HepG2 (cell line): ENCODE data around the gene ATP11C. TPM values are rescaled to one million over a fixed set of nuclear protein-coding genes. Genes with fewer than 3 reads are reported as not detected.

ENCODE experiments used
- ATAC-seq: fragments of 200-7000 bp; cut with Tn5 transposase; 3 replicates; pipeline ENCODE4 v1.9.1; 2020; ENCODE audit warnings: mild to moderate bottlenecking, moderate library complexity
- BruUV-seq: library from RNA; stranded (reverse); fragments of 400-500 nt; replicated peaks from 2 replicates; lab custom pipeline; 2021; lab: Mats Ljungman, UMichigan
- CTCF ChIA-PET: fragments of 300-600 bp; formaldehyde crosslinking; extraction: SDS; loops from one replicate; lab custom pipeline; 2021; ENCODE audit warnings: low total read pairs, inconsistent platforms, low intra/inter-chr PET ratio; lab: Yijun Ruan, JAX
- POLR2A ChIA-PET: fragments of 350-600 bp; sonication (Branson Sonifier 250); formaldehyde crosslinking; loops from one replicate; lab custom pipeline; 2020; ENCODE audit warnings: antibody characterized with exemption, inconsistent platforms; lab: Yijun Ruan, JAX
- DNase-seq: peaks from one replicate; pipeline ENCODE4 v3.0.0-alpha.2; 2015; ENCODE audit warnings: low spot score
- FAIRE-seq: peaks from 3 replicates; lab custom pipeline; 2011; peaks lifted over from hg19 to GRCh38; lab: Jason Lieb, UNC
- H2AFZ ChIP-seq: one replicate; pipeline ENCODE4 v1.6.1; 2011; ENCODE audit warnings: low read length, inconsistent platforms
- H3K27ac ChIP-seq: fragments of 300-600 bp; 3 replicates; pipeline ENCODE4 v1.8.0; 2011; ENCODE audit warnings: mixed run types, mild to moderate bottlenecking, mixed read lengths, low read length, inconsistent platforms; ENCODE audit not compliant: insufficient read depth; ENCODE audit errors: extremely low read length
- H3K27me3 ChIP-seq, 2 experiments: fragments of 200-600 bp in 1 of 2; 2 replicates in 1 of 2; 3 replicates in 1 of 2; pipeline versions ENCODE4 v1.6.0 to v1.8.0; 2011; ENCODE audit warnings: low read length in 2 of 2, mild to moderate bottlenecking in 2 of 2, moderate library complexity in 2 of 2, inconsistent platforms in 1 of 2; ENCODE audit not compliant: insufficient read depth in 2 of 2, control insufficient read depth in 1 of 2
- H3K36me3 ChIP-seq, 2 experiments: fragments of 200-600 bp in 1 of 2; replicated peaks in 1 of 2; 2 replicates in 1 of 2; 3 replicates in 1 of 2; pipeline versions ENCODE4 v1.5.1 to v1.8.0; 2011; ENCODE audit warnings: low read length in 2 of 2, inconsistent platforms in 1 of 2; ENCODE audit not compliant: insufficient read depth in 2 of 2, control insufficient read depth in 1 of 2
- H3K4me1 ChIP-seq: 2 replicates; pipeline ENCODE4 v1.5.1; 2012; ENCODE audit warnings: low read length, inconsistent platforms; ENCODE audit not compliant: insufficient read depth
- H3K4me2 ChIP-seq: 2 replicates; pipeline ENCODE4 v1.6.0; 2011; ENCODE audit warnings: low read depth, low read length, inconsistent platforms
- H3K4me3 ChIP-seq, 3 experiments: fragments of 200-600 bp in 1 of 3; sonication (generic), shearing (Covaris generic) in 1 of 3; replicated peaks in 1 of 3; 2 replicates each; pipeline ENCODE4 v1.5.1; 2011 to 2016; ENCODE audit warnings: low read length in 3 of 3, inconsistent platforms in 2 of 3, low read depth in 2 of 3, mild to moderate bottlenecking in 2 of 3, control low read depth in 1 of 3, mixed read lengths in 1 of 3; ENCODE audit not compliant: insufficient read depth in 1 of 3
- H3K79me2 ChIP-seq: one replicate; pipeline ENCODE4 v1.6.1; 2011; ENCODE audit warnings: low read length, inconsistent platforms; ENCODE audit not compliant: insufficient read depth
- H3K9ac ChIP-seq: 2 replicates; pipeline ENCODE4 v1.6.0; 2011; ENCODE audit warnings: mild to moderate bottlenecking, low read depth, low read length, inconsistent platforms; ENCODE audit not compliant: insufficient read depth
- H3K9me3 ChIP-seq: 2 replicates; pipeline ENCODE4 v1.5.1; 2012; ENCODE audit warnings: mild to moderate bottlenecking, low read length
- H4K20me1 ChIP-seq: 2 replicates; pipeline ENCODE4 v1.6.0; 2011; ENCODE audit warnings: inconsistent platforms, mild to moderate bottlenecking, low read length, moderate library complexity; ENCODE audit not compliant: insufficient read depth
- BCL6 ChIP-seq: IDR thresholded peaks from 2 replicates; pipeline ENCODE4 v1.6.1; 2016; ENCODE audit warnings: missing genetic modification reagents, missing compliant biosample characterization
- MIER2 ChIP-seq: IDR thresholded peaks from 2 replicates; pipeline ENCODE4 v1.6.1; 2016; ENCODE audit warnings: missing biosample characterization, missing genetic modification reagents
- NKX3-1 ChIP-seq: sonication (generic); formaldehyde crosslinking; IDR thresholded peaks from 2 replicates; pipeline ENCODE4 v1.5.0; 2020; ENCODE audit warnings: missing genetic modification reagents
- SP4 ChIP-seq: sonication (generic); formaldehyde crosslinking; IDR thresholded peaks from 2 replicates; pipeline ENCODE4 v1.8.1; 2023; ENCODE audit warnings: mild to moderate bottlenecking, missing genetic modification reagents
- ZC3H13 ChIP-seq: sonication (generic); formaldehyde crosslinking; IDR thresholded peaks from 2 replicates; pipeline ENCODE4 v1.8.1; 2023; ENCODE audit warnings: mild to moderate bottlenecking, missing genetic modification reagents, moderate library complexity
- ZNF230 ChIP-seq: sonication (generic); formaldehyde crosslinking; IDR thresholded peaks from 2 replicates; pipeline ENCODE4 v1.4.0; 2020; ENCODE audit warnings: mild to moderate bottlenecking, missing genetic modification reagents
- ZNF33A ChIP-seq: sonication (generic); formaldehyde crosslinking; IDR thresholded peaks from 2 replicates; pipeline ENCODE4 v1.5.1; 2020; ENCODE audit warnings: missing genetic modification reagents, mild to moderate bottlenecking, moderate library complexity, borderline replicate concordance
- ZNF543 ChIP-seq: sonication (generic); formaldehyde crosslinking; IDR thresholded peaks from 2 replicates; pipeline ENCODE4 v1.4.0; 2020; ENCODE audit warnings: mild to moderate bottlenecking, missing genetic modification reagents
- WGBS: methylation state at CpG from one replicate; pipeline ENCODE4 v1.1.6; 2017; ENCODE audit warnings: low lambda C conversion rate; 5-methylcytosine and 5-hydroxymethylcytosine counted together
- in situ Hi-C: cut with HindIII; loops from 2 replicates; pipeline ENCODE4 v1.10.0; 2017; ENCODE audit warnings: low pct_unique_long_range_greater_than_20kb; ENCODE audit not compliant: extremely low pct_ligation_motif_present
- intact Hi-C: fragments of 100-400 bp; cut with micrococcal nuclease; formaldehyde crosslinking; loops from one replicate; pipeline ENCODE4 v1.10.0; 2022; ENCODE audit not compliant: unreplicated experiment
- polyA plus RNA-seq, 8 experiments: library from polyadenylated mRNA; depleted of rRNA in 3 of 8; stranded (reverse) in 7 of 8; unstranded in 1 of 8; fragments of >200 nt; fragmentation: Illumina TruSeq in 4 of 8; extraction: Trizol in 4 of 8; gene quantifications; 2 replicates each; pipeline versions ENCODE4 v1.2.1 to v1.2.3, GENCODE V29; 2011 to 2016; ENCODE audit warnings: low read depth in 4 of 8, missing spikeins in 1 of 8, mixed read lengths in 1 of 8; ENCODE audit not compliant: insufficient read depth in 1 of 8
- total RNA-seq, 5 experiments: library from RNA; depleted of rRNA; stranded (reverse); fragments of >200 nt; fragmentation: Illumina TruSeq; extraction: Trizol; gene quantifications; 2 replicates each; pipeline ENCODE4 v1.2.3, GENCODE V29; 2016; ENCODE audit warnings: low read depth in 1 of 5
- TF ChIP-seq, protein P1 (sequence below): sonication (generic); formaldehyde crosslinking; IDR thresholded peaks from 2 replicates; pipeline ENCODE4 v1.9.0; 2021; ENCODE audit warnings: missing genetic modification reagents, borderline replicate concordance
- TF ChIP-seq, protein P2 (sequence below): sonication (generic); formaldehyde crosslinking; IDR thresholded peaks from 2 replicates; pipeline ENCODE4 v1.4.0; 2020; ENCODE audit warnings: missing genetic modification reagents

The ATP11C gene
- total and polyA plus RNA-seq, 2 of the 13 experiments (the other 11 are each of a cell fraction or from before 2014, with no cell fraction given), result 8.5 to 16.9 TPM

DNA sequence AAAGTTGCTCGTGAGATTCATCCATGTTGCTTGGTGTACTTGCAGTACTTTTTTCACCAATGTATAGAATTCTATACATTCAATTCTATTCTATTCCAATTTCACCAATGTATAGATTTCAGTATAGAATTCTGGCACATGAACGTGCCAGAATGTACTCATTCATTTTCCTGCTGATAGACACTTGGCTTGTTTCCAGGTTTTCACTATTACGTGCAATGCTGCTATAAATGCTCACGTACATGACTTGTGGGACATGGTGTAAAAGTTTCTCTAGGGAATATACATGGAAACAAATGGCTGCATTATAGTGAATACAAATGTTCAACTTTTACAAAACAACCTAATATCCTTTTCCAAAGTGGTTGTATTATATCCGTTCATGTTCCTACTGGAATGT, 39.3 kb upstream of the ATP11C start:
- BruUV-seq, result no TSS peak
- Histone ChIP-seq H2AFZ (no peak overlapping the region), H3K4me2 (no peak overlapping the region), H3K27me3 (no peaks in the 10 kb centered on the region), H3K79me2 (no peaks in the 10 kb centered on the region), H3K4me3 (no peak overlapping the region), H3K4me1 (no peaks in the 10 kb centered on the region), H3K9ac (no peak overlapping the region), H3K27ac (no peak overlapping the region), H4K20me1 (no peaks in the 10 kb centered on the region), H3K9me3 (no peaks in the 10 kb centered on the region), H3K36me3 (no peaks in the 10 kb centered on the region)
- 18% methylated on average over 5 of the region's 5 CpGs for WGBS
- ChIA-PET POLR2A (no interaction called here), CTCF (no interaction called here)
- in situ Hi-C loops, result no loop called here
- no peak for ATAC-seq
- TF ChIP-seq, protein P1, sequence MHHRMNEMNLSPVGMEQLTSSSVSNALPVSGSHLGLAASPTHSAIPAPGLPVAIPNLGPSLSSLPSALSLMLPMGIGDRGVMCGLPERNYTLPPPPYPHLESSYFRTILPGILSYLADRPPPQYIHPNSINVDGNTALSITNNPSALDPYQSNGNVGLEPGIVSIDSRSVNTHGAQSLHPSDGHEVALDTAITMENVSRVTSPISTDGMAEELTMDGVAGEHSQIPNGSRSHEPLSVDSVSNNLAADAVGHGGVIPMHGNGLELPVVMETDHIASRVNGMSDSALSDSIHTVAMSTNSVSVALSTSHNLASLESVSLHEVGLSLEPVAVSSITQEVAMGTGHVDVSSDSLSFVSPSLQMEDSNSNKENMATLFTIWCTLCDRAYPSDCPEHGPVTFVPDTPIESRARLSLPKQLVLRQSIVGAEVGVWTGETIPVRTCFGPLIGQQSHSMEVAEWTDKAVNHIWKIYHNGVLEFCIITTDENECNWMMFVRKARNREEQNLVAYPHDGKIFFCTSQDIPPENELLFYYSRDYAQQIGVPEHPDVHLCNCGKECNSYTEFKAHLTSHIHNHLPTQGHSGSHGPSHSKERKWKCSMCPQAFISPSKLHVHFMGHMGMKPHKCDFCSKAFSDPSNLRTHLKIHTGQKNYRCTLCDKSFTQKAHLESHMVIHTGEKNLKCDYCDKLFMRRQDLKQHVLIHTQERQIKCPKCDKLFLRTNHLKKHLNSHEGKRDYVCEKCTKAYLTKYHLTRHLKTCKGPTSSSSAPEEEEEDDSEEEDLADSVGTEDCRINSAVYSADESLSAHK, result no peak
- TF ChIP-seq NKX3-1 (CRISPR knock-in tag) (no peak), ZNF230 (no peak), ZNF33A (CRISPR knock-in tag) (no peak), BCL6 (CRISPR knock-in tag) (no peak), ZNF543 (CRISPR knock-in tag) (no peak), SP4 (CRISPR knock-in tag) (no peak), ZC3H13 (CRISPR knock-in tag) (no peak), MIER2 (CRISPR knock-in tag) (no peak)
- TF ChIP-seq, protein P2, sequence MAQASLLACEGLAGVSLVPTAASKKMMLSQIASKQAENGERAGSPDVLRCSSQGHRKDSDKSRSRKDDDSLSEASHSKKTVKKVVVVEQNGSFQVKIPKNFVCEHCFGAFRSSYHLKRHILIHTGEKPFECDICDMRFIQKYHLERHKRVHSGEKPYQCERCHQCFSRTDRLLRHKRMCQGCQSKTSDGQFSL (CRISPR knock-in tag), result no peak
- DNase-seq, result no peak
- intact Hi-C loops, result no loop called here
- no peak for FAIRE-seq
